AG10803 (cell line): ENCODE data around the gene SLC35A2.

Experiments used
- DNase-seq: peaks from one replicate; pipeline ENCODE4 v3.0.0; 2010; ENCODE audit warnings: low read depth
- H3K4me3 ChIP-seq: 2 replicates; pipeline ENCODE4 v1.5.1; 2011; ENCODE audit warnings: mild to moderate bottlenecking, low read length, control low read depth
- CTCF ChIP-seq: conservative IDR thresholded peaks from 2 replicates; pipeline ENCODE4 v1.5.1; 2011; ENCODE audit warnings: mild to moderate bottlenecking, low read length, control low read depth, inconsistent platforms

SLC35A2 gene

GRCh38 chrX:48911412-48912182 lies at the start of gene SLC35A2:
Gene SLC35A2, minus strand, starts transcription at chrX:48911646. Its CDS starts 10 bp downstream, at chrX:48911636.
- TF ChIP-seq CTCF = no peak
- DNase-seq = peak; percentile 50
- peak within 1 kb of the TSS; percentile 82 for H3K4me3 ChIP-seq

GRCh38 chrX:48960291-48960690 lies 48.8 kb upstream of the SLC35A2 start:
- TF ChIP-seq CTCF = no peak
- no peak overlapping the region for H3K4me3 ChIP-seq
- DNase-seq = no peak

GRCh38 chrX:48958635-48959094 lies 47.2 kb upstream of the SLC35A2 start:
- DNase-seq = peak; percentile 71
- peak overlapping the region; percentile 63 for H3K4me3 ChIP-seq
- no peak for TF ChIP-seq CTCF

- peak overlapping the region; percentile 79 for H3K4me3 ChIP-seq
- DNase-seq = peak; percentile 98
- TF ChIP-seq CTCF = no peak
These were observed 46.6 kb upstream of the SLC35A2 start for GRCh38 chrX:48957827-48958634.

GRCh38 chrX:48957477-48957826 lies 46.0 kb upstream of the SLC35A2 start, which contains the start of gene OTUD5:
Gene OTUD5, minus strand, starts transcription at chrX:48957607. Its CDS starts 37 bp downstream, at chrX:48957570.
- DNase-seq = no peak
- no peak for TF ChIP-seq CTCF
- H3K4me3 ChIP-seq = peak within 1 kb of the TSS; percentile 79

GRCh38 chrX:48956728-48957414 lies 45.4 kb upstream of the SLC35A2 start:
- no peak for DNase-seq
- no peak for TF ChIP-seq CTCF
- peak overlapping the region; percentile 75 for H3K4me3 ChIP-seq
